ENCODE data around the gene CDH4. TPM values are rescaled to one million over a fixed set of nuclear protein-coding genes. Genes with fewer than 3 reads are reported as not detected.

Gene CDH4
- total RNA-seq, 1 experiment from 2014 or later, result not detected

DNA sequence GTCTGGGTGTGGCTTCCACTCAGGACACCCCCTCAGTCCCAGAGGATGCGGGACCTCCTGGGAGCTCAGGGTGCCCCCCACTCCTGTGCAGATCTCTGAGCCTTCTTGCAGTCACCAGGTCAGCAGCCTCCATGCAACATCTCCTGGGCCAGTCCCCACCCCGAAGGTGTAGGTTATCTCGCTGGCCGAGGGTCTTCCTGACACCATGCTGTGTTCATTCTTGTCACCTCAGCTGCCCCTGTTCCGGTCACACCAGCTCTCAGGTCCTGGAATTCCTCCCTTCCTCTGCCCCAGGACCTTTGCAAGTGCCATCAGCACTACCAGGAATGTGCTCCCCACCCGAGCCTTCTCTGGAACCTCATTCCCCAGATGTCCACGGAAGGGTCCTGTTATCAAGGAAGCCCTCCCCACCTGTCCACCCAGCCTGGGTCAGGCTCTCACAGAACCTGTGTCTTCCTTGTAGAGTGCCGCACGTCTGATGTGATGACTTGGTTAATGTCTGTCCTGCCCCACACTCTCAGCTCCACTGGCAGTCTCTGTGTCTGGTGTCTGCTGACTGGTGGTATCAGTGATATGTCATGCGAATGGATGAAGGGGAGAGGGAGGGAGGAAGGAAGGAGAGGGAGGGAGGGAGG lies 484.1 kb downstream of the CDH4 start:
- H3K36me3 ChIP-seq (ENCODE audit: insufficient read depth, low read length), result no peaks in the 10 kb centered on the region
- no peak overlapping the region for H3K4me2 ChIP-seq (ENCODE audit: low read depth, low read length, poor library complexity, severe bottlenecking)
- H3K79me2 ChIP-seq (ENCODE audit: low read length), result no peaks in the 10 kb centered on the region
- no peaks in the 10 kb centered on the region for H3K9me2 ChIP-seq (replicated peaks; ENCODE audit: insufficient read depth, low read length)
- H2AFZ ChIP-seq (ENCODE audit: low read length), result no peak overlapping the region
- H4K20me1 ChIP-seq (ENCODE audit: insufficient read depth, low read depth, low read length), result peaks cover 16% of the 10 kb centered on the region
- no peak for DNase-seq
- no peak overlapping the region for H3K4me3 ChIP-seq (ENCODE audit: low read length)
- H3K9ac ChIP-seq (ENCODE audit: low read length), result no peak overlapping the region
- no peak overlapping the region for H3K27ac ChIP-seq (ENCODE audit: low read length)
- H3K27me3 ChIP-seq (ENCODE audit: low read length), result no peaks in the 10 kb centered on the region
- H3K9me3 ChIP-seq (ENCODE audit: low read length), result no peaks in the 10 kb centered on the region
- peaks cover 13% of the 10 kb centered on the region for H3K4me1 ChIP-seq (ENCODE audit: low read length)

- no peaks in the 10 kb centered on the region for H3K27me3 ChIP-seq (ENCODE audit: low read length)
- no peak overlapping the region for H2AFZ ChIP-seq (ENCODE audit: low read length)
- H3K36me3 ChIP-seq (ENCODE audit: insufficient read depth, low read length), result no peaks in the 10 kb centered on the region
- DNase-seq, result no peak
- H3K9ac ChIP-seq (ENCODE audit: low read length), result no peak overlapping the region
- H3K4me1 ChIP-seq (ENCODE audit: low read length), result peaks cover 13% of the 10 kb centered on the region
- H3K27ac ChIP-seq (ENCODE audit: low read length), result no peak overlapping the region
- no peak overlapping the region for H3K4me2 ChIP-seq (ENCODE audit: low read depth, low read length, poor library complexity, severe bottlenecking)
- H3K9me2 ChIP-seq (replicated peaks; ENCODE audit: insufficient read depth, low read length), result no peaks in the 10 kb centered on the region
- peaks cover 14% of the 10 kb centered on the region for H4K20me1 ChIP-seq (ENCODE audit: insufficient read depth, low read depth, low read length)
- no peaks in the 10 kb centered on the region for H3K9me3 ChIP-seq (ENCODE audit: low read length)
- H3K4me3 ChIP-seq (ENCODE audit: low read length), result no peak overlapping the region
- no peaks in the 10 kb centered on the region for H3K79me2 ChIP-seq (ENCODE audit: low read length)
Observed at GRCh38 chr20:61736751-61737310, 484.8 kb downstream of the CDH4 start.

GRCh38 chr20:61737346-61737745 lies 485.3 kb downstream of the CDH4 start:
- no peak overlapping the region for H3K9ac ChIP-seq (ENCODE audit: low read length)
- H3K4me2 ChIP-seq (ENCODE audit: low read depth, low read length, poor library complexity, severe bottlenecking), result no peak overlapping the region
- peaks cover 14% of the 10 kb centered on the region for H4K20me1 ChIP-seq (ENCODE audit: insufficient read depth, low read depth, low read length)
- H3K79me2 ChIP-seq (ENCODE audit: low read length), result no peaks in the 10 kb centered on the region
- H3K4me3 ChIP-seq (ENCODE audit: low read length), result no peak overlapping the region
- no peak overlapping the region for H2AFZ ChIP-seq (ENCODE audit: low read length)
- no peaks in the 10 kb centered on the region for H3K9me2 ChIP-seq (replicated peaks; ENCODE audit: insufficient read depth, low read length)
- no peaks in the 10 kb centered on the region for H3K9me3 ChIP-seq (ENCODE audit: low read length)
- no peak overlapping the region for H3K27ac ChIP-seq (ENCODE audit: low read length)
- peaks cover 17% of the 10 kb centered on the region for H3K4me1 ChIP-seq (ENCODE audit: low read length)
- no peaks in the 10 kb centered on the region for H3K27me3 ChIP-seq (ENCODE audit: low read length)
- DNase-seq, result no peak
- no peaks in the 10 kb centered on the region for H3K36me3 ChIP-seq (ENCODE audit: insufficient read depth, low read length)

GRCh38 chr20:61737812-61738443 lies 485.9 kb downstream of the CDH4 start:
- Histone ChIP-seq H3K4me2 (ENCODE audit: low read depth, low read length, poor library complexity, severe bottlenecking) (peak overlapping the region; percentile 22), H3K36me3 (ENCODE audit: insufficient read depth, low read length) (no peaks in the 10 kb centered on the region), H3K9me2 (replicated peaks; ENCODE audit: insufficient read depth, low read length) (no peaks in the 10 kb centered on the region), H3K9me3 (ENCODE audit: low read length) (no peaks in the 10 kb centered on the region), H3K27ac (ENCODE audit: low read length) (no peak overlapping the region), H3K4me3 (ENCODE audit: low read length) (no peak overlapping the region), H3K79me2 (ENCODE audit: low read length) (no peaks in the 10 kb centered on the region), H3K4me1 (ENCODE audit: low read length) (peaks cover 22% of the 10 kb centered on the region), H4K20me1 (ENCODE audit: insufficient read depth, low read depth, low read length) (peaks cover 14% of the 10 kb centered on the region), H3K27me3 (ENCODE audit: low read length) (no peaks in the 10 kb centered on the region), H3K9ac (ENCODE audit: low read length) (no peak overlapping the region), H2AFZ (ENCODE audit: low read length) (no peak overlapping the region)
- no peak for DNase-seq

DNA sequence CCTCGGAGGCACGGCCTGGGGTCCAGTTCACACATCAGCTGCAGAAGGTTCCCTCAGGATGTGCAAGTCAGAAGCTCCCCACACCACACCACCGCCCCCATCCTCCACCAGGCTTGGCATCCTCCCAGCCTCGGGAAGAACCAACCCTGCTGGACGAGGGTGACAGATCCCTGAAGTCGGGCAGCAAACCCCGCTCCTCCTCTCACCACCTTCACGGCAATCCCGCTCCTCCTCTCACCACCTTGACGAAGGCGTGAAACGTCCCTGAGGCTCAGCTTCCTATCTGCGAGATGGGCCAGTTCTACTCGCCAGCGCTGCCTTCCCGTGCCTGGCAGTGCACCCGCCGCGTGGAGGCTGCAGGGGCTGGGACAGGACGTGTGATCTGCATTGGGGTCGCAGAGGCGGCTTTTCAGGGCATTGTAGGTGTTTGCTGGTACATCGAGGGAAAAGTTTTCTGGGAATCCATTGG lies 486.6 kb downstream of the CDH4 start:
- H2AFZ ChIP-seq (ENCODE audit: low read length), result no peak overlapping the region
- peak overlapping the region; percentile 22 for H3K4me2 ChIP-seq (ENCODE audit: low read depth, low read length, poor library complexity, severe bottlenecking)
- H3K4me3 ChIP-seq (ENCODE audit: low read length), result no peak overlapping the region
- H3K27ac ChIP-seq (ENCODE audit: low read length), result no peak overlapping the region
- H3K79me2 ChIP-seq (ENCODE audit: low read length), result no peaks in the 10 kb centered on the region
- H3K9ac ChIP-seq (ENCODE audit: low read length), result no peak overlapping the region
- H3K27me3 ChIP-seq (ENCODE audit: low read length), result no peaks in the 10 kb centered on the region
- no peak for DNase-seq
- H3K9me3 ChIP-seq (ENCODE audit: low read length), result no peaks in the 10 kb centered on the region
- H3K36me3 ChIP-seq (ENCODE audit: insufficient read depth, low read length), result no peaks in the 10 kb centered on the region
- H3K9me2 ChIP-seq (replicated peaks; ENCODE audit: insufficient read depth, low read length), result no peaks in the 10 kb centered on the region
- H4K20me1 ChIP-seq (ENCODE audit: insufficient read depth, low read depth, low read length), result peaks cover 9% of the 10 kb centered on the region; the same call in 1 of the 2 replicates
- H3K4me1 ChIP-seq (ENCODE audit: low read length), result peaks cover 29% of the 10 kb centered on the region

- no peaks in the 10 kb centered on the region for H3K9me2 ChIP-seq (replicated peaks; ENCODE audit: insufficient read depth, low read length)
- H3K9ac ChIP-seq (ENCODE audit: low read length), result no peak overlapping the region
- H3K36me3 ChIP-seq (ENCODE audit: insufficient read depth, low read length), result no peaks in the 10 kb centered on the region
- peaks cover 9% of the 10 kb centered on the region; the same call in 1 of the 2 replicates for H4K20me1 ChIP-seq (ENCODE audit: insufficient read depth, low read depth, low read length)
- H3K4me3 ChIP-seq (ENCODE audit: low read length), result no peak overlapping the region
- no peak overlapping the region for H3K4me2 ChIP-seq (ENCODE audit: low read depth, low read length, poor library complexity, severe bottlenecking)
- no peak overlapping the region for H2AFZ ChIP-seq (ENCODE audit: low read length)
- H3K4me1 ChIP-seq (ENCODE audit: low read length), result peaks cover 36% of the 10 kb centered on the region
- H3K27me3 ChIP-seq (ENCODE audit: low read length), result no peaks in the 10 kb centered on the region
- H3K9me3 ChIP-seq (ENCODE audit: low read length), result no peaks in the 10 kb centered on the region
- H3K27ac ChIP-seq (ENCODE audit: low read length), result no peak overlapping the region
- DNase-seq, result no peak
- H3K79me2 ChIP-seq (ENCODE audit: low read length), result no peaks in the 10 kb centered on the region
Observed at GRCh38 chr20:61739086-61739831, 487.2 kb downstream of the CDH4 start.

- H3K27me3 ChIP-seq (ENCODE audit: low read length), result no peaks in the 10 kb centered on the region
- peaks cover 41% of the 10 kb centered on the region for H3K4me1 ChIP-seq (ENCODE audit: low read length)
- H3K9me2 ChIP-seq (replicated peaks; ENCODE audit: insufficient read depth, low read length), result no peaks in the 10 kb centered on the region
- peaks cover 9% of the 10 kb centered on the region; the same call in 1 of the 2 replicates for H4K20me1 ChIP-seq (ENCODE audit: insufficient read depth, low read depth, low read length)
- no peaks in the 10 kb centered on the region for H3K36me3 ChIP-seq (ENCODE audit: insufficient read depth, low read length)
- no peaks in the 10 kb centered on the region for H3K79me2 ChIP-seq (ENCODE audit: low read length)
- no peak for DNase-seq
- no peak overlapping the region for H3K27ac ChIP-seq (ENCODE audit: low read length)
- H3K9me3 ChIP-seq (ENCODE audit: low read length), result no peaks in the 10 kb centered on the region
- H3K9ac ChIP-seq (ENCODE audit: low read length), result no peak overlapping the region
- no peak overlapping the region for H3K4me2 ChIP-seq (ENCODE audit: low read depth, low read length, poor library complexity, severe bottlenecking)
- no peak overlapping the region for H3K4me3 ChIP-seq (ENCODE audit: low read length)
- no peak overlapping the region for H2AFZ ChIP-seq (ENCODE audit: low read length)
Observed at GRCh38 chr20:61739832-61740118, 487.7 kb downstream of the CDH4 start.

All from Karpas-422 (cell line).